Endothelial cell of umbilical vein (primary cell): Measurements from ENCODE around the gene BABAM2. TPM values are rescaled to one million over a fixed set of nuclear protein-coding genes. Genes with fewer than 3 reads are reported as not detected.
"Not testable (repeated sequence)": the region's sequence is repeated elsewhere in the genome, so short reads cannot be mapped to it uniquely, and the experiment has no call there.

ENCODE experiments used
- BruUV-seq: library from RNA; stranded (reverse); fragments of 400-500 nt; replicated peaks from 2 replicates; lab custom pipeline; 2021; lab: Mats Ljungman, UMichigan
- CTCF ChIA-PET: fragments of 300-600, 350-600 bp; sonication (Branson Sonifier 250); formaldehyde crosslinking; loops from one replicate; lab custom pipeline; 2021; ENCODE audit warnings: antibody characterized with exemption, inconsistent platforms; lab: Charles Lee
- POLR2A ChIA-PET: fragments of 300-600, 350-600 bp; sonication (Branson Sonifier 250); formaldehyde crosslinking; loops from one replicate; lab custom pipeline; 2021; ENCODE audit warnings: antibody characterized with exemption, inconsistent platforms; lab: Charles Lee
- DNase-seq: peaks from one replicate; pipeline ENCODE4 v3.0.0-alpha.2; 2011; ENCODE audit warnings: low read depth, low spot score
- FAIRE-seq: peaks from 2 replicates; lab custom pipeline; 2011; peaks lifted over from hg19 to GRCh38; lab: Jason Lieb, UNC
- H2AFZ ChIP-seq: 2 replicates; pipeline ENCODE4 v1.6.0; 2012; ENCODE audit warnings: low read depth, low read length, control low read depth, inconsistent platforms
- H3K27ac ChIP-seq: 2 replicates; pipeline ENCODE4 v1.5.1; 2011; ENCODE audit warnings: low read depth, mild to moderate bottlenecking, control low read depth, low read length, moderate library complexity; ENCODE audit not compliant: insufficient read depth
- H3K27me3 ChIP-seq, 2 experiments: 2 replicates each; pipeline versions ENCODE4 v1.6.0 to v1.6.1; 2011; ENCODE audit warnings: low read length in 2 of 2, mixed read lengths in 1 of 2; ENCODE audit not compliant: control insufficient read depth in 2 of 2, insufficient read depth in 2 of 2
- H3K36me3 ChIP-seq, 2 experiments: 2 replicates in 1 of 2; 3 replicates in 1 of 2; pipeline ENCODE4 v1.5.1; 2011; ENCODE audit warnings: low read length in 2 of 2, mild to moderate bottlenecking in 1 of 2, moderate library complexity in 1 of 2; ENCODE audit not compliant: control insufficient read depth in 2 of 2, insufficient read depth in 2 of 2; ENCODE audit errors: extremely low read depth in 1 of 2
- H3K4me1 ChIP-seq: 3 replicates; pipeline ENCODE4 v1.5.1; 2011; ENCODE audit warnings: mild to moderate bottlenecking, low read length; ENCODE audit not compliant: control insufficient read depth, insufficient read depth; ENCODE audit errors: extremely low read depth
- H3K4me2 ChIP-seq: 2 replicates; pipeline ENCODE4 v1.6.1; 2011; ENCODE audit warnings: low read length, control low read depth, mixed read lengths; ENCODE audit not compliant: insufficient read depth
- H3K4me3 ChIP-seq, 3 experiments: fragments of 200-600 bp in 1 of 3; sonication (generic), shearing (Covaris generic) in 1 of 3; replicated peaks in 1 of 3; 2 replicates each; pipeline ENCODE4 v1.5.1; 2011 to 2016; ENCODE audit warnings: control low read depth in 3 of 3, low read length in 3 of 3, mild to moderate bottlenecking in 2 of 3, inconsistent platforms in 1 of 3, low read depth in 1 of 3, moderate library complexity in 1 of 3; ENCODE audit not compliant: insufficient read depth in 1 of 3
- H3K79me2 ChIP-seq: 2 replicates; pipeline ENCODE4 v1.6.0; 2012; ENCODE audit warnings: low read length, inconsistent platforms; ENCODE audit not compliant: control insufficient read depth, insufficient read depth
- H3K9ac ChIP-seq: replicated peaks from 2 replicates; pipeline ENCODE3; 2011; ENCODE audit warnings: low read length, control low read depth; ENCODE audit not compliant: insufficient read depth; ENCODE audit errors: extremely low read depth
- H3K9me1 ChIP-seq: replicated peaks from 3 replicates; pipeline ENCODE4 v1.6.0; 2011; ENCODE audit warnings: mild to moderate bottlenecking, low read length; ENCODE audit not compliant: control insufficient read depth, insufficient read depth; ENCODE audit errors: extremely low read depth
- H3K9me3 ChIP-seq: replicated peaks from 2 replicates; pipeline ENCODE4 v1.5.1; 2012; ENCODE audit warnings: low read length, inconsistent platforms; ENCODE audit not compliant: control insufficient read depth, insufficient read depth
- H4K20me1 ChIP-seq: replicated peaks from 2 replicates; pipeline ENCODE3; 2011; ENCODE audit warnings: mild to moderate bottlenecking, low read length; ENCODE audit not compliant: control insufficient read depth, insufficient read depth; ENCODE audit errors: extremely low read depth
- EZH2 ChIP-seq: IDR thresholded peaks from 2 replicates; pipeline ENCODE4 v1.6.1; 2012; ENCODE audit warnings: borderline replicate concordance, low read depth, mild to moderate bottlenecking, moderate library complexity, low read length, inconsistent platforms; ENCODE audit not compliant: severe bottlenecking
- FOS ChIP-seq: IDR thresholded peaks from 2 replicates; pipeline ENCODE4 v1.6.1; 2011; ENCODE audit warnings: mild to moderate bottlenecking, low read length, moderate library complexity, borderline replicate concordance; ENCODE audit not compliant: insufficient read depth
- GATA2 ChIP-seq: IDR thresholded peaks from 2 replicates; pipeline ENCODE4 v1.7.0; 2011; ENCODE audit warnings: low read depth, mild to moderate bottlenecking, moderate library complexity, mixed read lengths, low read length; ENCODE audit not compliant: insufficient read length, insufficient read depth
- JUN ChIP-seq: IDR thresholded peaks from 2 replicates; pipeline ENCODE4 v1.6.1; 2011; ENCODE audit warnings: borderline replicate concordance, low read depth; ENCODE audit not compliant: insufficient read length, insufficient read depth
- MYC ChIP-seq: IDR thresholded peaks from one replicate; pipeline ENCODE4 v1.6.1; 2011; ENCODE audit warnings: mild to moderate bottlenecking, low read depth, low read length
- POLR2A ChIP-seq: IDR thresholded peaks from 2 replicates; pipeline ENCODE4 v1.6.1; 2012; ENCODE audit warnings: low read depth, mild to moderate bottlenecking, control low read depth, low read length
- POLR2AphosphoS5 ChIP-seq: IDR thresholded peaks from 2 replicates; pipeline ENCODE4 v1.6.1; 2012; ENCODE audit warnings: low read depth, mild to moderate bottlenecking, control low read depth, low read length, moderate library complexity; ENCODE audit not compliant: insufficient read depth
- dilution Hi-C: fragments of 300-500 bp; cut with MboI; formaldehyde crosslinking; loops from one replicate; pipeline ENCODE4 v1.15.0; 2019; ENCODE audit warnings: low sequenced_read_pairs; ENCODE audit not compliant: extremely low pct_ligation_motif_present
- intact Hi-C: fragments of 100-400 bp; cut with micrococcal nuclease; formaldehyde crosslinking; loops from one replicate; pipeline ENCODE4 v1.10.0; 2022
- polyA plus RNA-seq, 4 experiments: library from polyadenylated mRNA; depleted of rRNA in 3 of 4; stranded (reverse) in 3 of 4; unstranded in 1 of 4; fragments of >200 nt; gene quantifications; 2 replicates each; pipeline versions ENCODE4 v1.2.1 to v1.2.3, GENCODE V29; 2011 to 2012; ENCODE audit warnings: missing spikeins in 1 of 4
- total RNA-seq: library from RNA; stranded (reverse); gene quantifications from 2 replicates; pipeline ENCODE4 v1.2.3, GENCODE V29; 2021
- TF ChIP-seq, protein P1 (sequence below): IDR thresholded peaks from 2 replicates; pipeline ENCODE4 v1.6.1; 2011; ENCODE audit not compliant: insufficient read depth, insufficient read length
- TF ChIP-seq, protein P2 (sequence below), 2 donors: IDR thresholded peaks; 1 replicate in 1 of 2; 2 replicates in 1 of 2; pipeline ENCODE4 v1.5.1; 2011; ENCODE audit warnings: low read length in 2 of 2, mild to moderate bottlenecking in 2 of 2, moderate library complexity in 2 of 2, control low read depth in 1 of 2, inconsistent platforms in 1 of 2, low read depth in 1 of 2; ENCODE audit not compliant: insufficient read depth in 1 of 2; ENCODE audit errors: extremely low read depth in 1 of 2

The BABAM2 gene
- total and polyA plus RNA-seq, 2 donors (not counting 3 experiments of a cell fraction or from before 2014, with no cell fraction given), result 19.9 to 27.6 TPM

GRCh38 chr2:28257182-28257581 is 366.7 kb downstream of the BABAM2 start:
- Histone ChIP-seq H3K27ac (no peak overlapping the region), H3K4me2 (no peak overlapping the region), H3K4me3 (no peak overlapping the region), H3K4me1 (no peaks in the 10 kb centered on the region), H3K27me3 (no peaks in the 10 kb centered on the region), H3K9ac (no peak overlapping the region), H3K79me2 (no peaks in the 10 kb centered on the region), H3K36me3 (no peaks in the 10 kb centered on the region), H3K9me3 (no peaks in the 10 kb centered on the region), H3K9me1 (no peaks in the 10 kb centered on the region), H4K20me1 (no peaks in the 10 kb centered on the region), H2AFZ (no peak overlapping the region)
- ChIA-PET CTCF (no interaction called here), POLR2A (no interaction called here)
- TF ChIP-seq GATA2 (no peak), POLR2A (no peak), MYC (no peak), FOS (no peak), JUN (no peak), POLR2AphosphoS5 (no peak), EZH2 (no peak)
- TF ChIP-seq, protein P1, sequence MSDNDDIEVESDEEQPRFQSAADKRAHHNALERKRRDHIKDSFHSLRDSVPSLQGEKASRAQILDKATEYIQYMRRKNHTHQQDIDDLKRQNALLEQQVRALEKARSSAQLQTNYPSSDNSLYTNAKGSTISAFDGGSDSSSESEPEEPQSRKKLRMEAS, result no peak
- TF ChIP-seq, protein P2, sequence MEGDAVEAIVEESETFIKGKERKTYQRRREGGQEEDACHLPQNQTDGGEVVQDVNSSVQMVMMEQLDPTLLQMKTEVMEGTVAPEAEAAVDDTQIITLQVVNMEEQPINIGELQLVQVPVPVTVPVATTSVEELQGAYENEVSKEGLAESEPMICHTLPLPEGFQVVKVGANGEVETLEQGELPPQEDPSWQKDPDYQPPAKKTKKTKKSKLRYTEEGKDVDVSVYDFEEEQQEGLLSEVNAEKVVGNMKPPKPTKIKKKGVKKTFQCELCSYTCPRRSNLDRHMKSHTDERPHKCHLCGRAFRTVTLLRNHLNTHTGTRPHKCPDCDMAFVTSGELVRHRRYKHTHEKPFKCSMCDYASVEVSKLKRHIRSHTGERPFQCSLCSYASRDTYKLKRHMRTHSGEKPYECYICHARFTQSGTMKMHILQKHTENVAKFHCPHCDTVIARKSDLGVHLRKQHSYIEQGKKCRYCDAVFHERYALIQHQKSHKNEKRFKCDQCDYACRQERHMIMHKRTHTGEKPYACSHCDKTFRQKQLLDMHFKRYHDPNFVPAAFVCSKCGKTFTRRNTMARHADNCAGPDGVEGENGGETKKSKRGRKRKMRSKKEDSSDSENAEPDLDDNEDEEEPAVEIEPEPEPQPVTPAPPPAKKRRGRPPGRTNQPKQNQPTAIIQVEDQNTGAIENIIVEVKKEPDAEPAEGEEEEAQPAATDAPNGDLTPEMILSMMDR (IDR thresholded peaks at IDR 0.05; ENCODE audit: extremely low read depth in 1 of 2, insufficient read depth in 1 of 2, low read depth in 1 of 2, low read length in 2 of 2), result no peak
- dilution Hi-C loops, result no loop called here
- intact Hi-C loops, result no loop called here
- FAIRE-seq (no peak), DNase-seq (no peak)
- BruUV-seq, result no TSS peak

DNA sequence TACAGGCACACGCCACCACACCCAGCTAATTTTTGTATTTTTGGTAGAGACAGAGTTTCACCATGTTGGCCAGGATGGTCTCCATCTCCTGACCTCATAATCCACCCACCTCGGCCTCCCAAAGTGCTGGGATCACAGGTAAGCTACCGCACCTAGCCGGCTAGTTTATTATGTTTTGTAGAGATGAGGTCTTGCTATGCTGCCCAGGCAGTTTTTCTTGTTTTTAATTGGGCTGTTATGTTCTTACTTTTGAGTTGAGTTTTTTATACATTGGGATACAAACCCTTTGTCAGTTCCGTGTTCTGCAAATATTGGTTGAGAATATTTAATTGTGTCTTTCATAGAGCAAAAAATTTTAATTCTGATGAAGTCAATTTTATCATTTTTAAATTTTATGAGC is 368.7 kb downstream of the BABAM2 start:
- H3K4me3 ChIP-seq, H3K9me3 ChIP-seq, H2AFZ ChIP-seq, H3K9me1 ChIP-seq, H3K4me1 ChIP-seq, intact Hi-C loops, DNase-seq, dilution Hi-C loops, H3K27ac ChIP-seq, FAIRE-seq, H3K27me3 ChIP-seq, H3K9ac ChIP-seq, BruUV-seq, H3K79me2 ChIP-seq, POLR2A ChIA-PET, H3K4me2 ChIP-seq, H4K20me1 ChIP-seq, H3K36me3 ChIP-seq: not testable (repeated sequence)
- CTCF ChIA-PET, result interaction anchor here (1.0 to 1.4 kb wide), 2 partner anchors 9 to 39 kb away, joined by 3 to 4 read pairs; no protein-coding TSS in a partner anchor
